GM12875 (cell line): Measurements from ENCODE around the gene STX17.
A peak's percentile ranks its signal among the peaks of the same experiment; 100 is the strongest.
"Not testable (repeated sequence)": the region's sequence is repeated elsewhere in the genome, so short reads cannot be mapped to it uniquely, and the experiment has no call there.

Experiments used
- H3K4me3 ChIP-seq: one replicate; pipeline ENCODE4 v1.5.1; 2011; ENCODE audit warnings: low read depth, low read length, control low read depth
- CTCF ChIP-seq: IDR thresholded peaks from 2 replicates; pipeline ENCODE4 v1.5.1; 2011; ENCODE audit warnings: low read depth, mild to moderate bottlenecking, control low read depth, inconsistent platforms, low read length, moderate library complexity, borderline replicate concordance; ENCODE audit not compliant: insufficient read depth

STX17 gene

DNA sequence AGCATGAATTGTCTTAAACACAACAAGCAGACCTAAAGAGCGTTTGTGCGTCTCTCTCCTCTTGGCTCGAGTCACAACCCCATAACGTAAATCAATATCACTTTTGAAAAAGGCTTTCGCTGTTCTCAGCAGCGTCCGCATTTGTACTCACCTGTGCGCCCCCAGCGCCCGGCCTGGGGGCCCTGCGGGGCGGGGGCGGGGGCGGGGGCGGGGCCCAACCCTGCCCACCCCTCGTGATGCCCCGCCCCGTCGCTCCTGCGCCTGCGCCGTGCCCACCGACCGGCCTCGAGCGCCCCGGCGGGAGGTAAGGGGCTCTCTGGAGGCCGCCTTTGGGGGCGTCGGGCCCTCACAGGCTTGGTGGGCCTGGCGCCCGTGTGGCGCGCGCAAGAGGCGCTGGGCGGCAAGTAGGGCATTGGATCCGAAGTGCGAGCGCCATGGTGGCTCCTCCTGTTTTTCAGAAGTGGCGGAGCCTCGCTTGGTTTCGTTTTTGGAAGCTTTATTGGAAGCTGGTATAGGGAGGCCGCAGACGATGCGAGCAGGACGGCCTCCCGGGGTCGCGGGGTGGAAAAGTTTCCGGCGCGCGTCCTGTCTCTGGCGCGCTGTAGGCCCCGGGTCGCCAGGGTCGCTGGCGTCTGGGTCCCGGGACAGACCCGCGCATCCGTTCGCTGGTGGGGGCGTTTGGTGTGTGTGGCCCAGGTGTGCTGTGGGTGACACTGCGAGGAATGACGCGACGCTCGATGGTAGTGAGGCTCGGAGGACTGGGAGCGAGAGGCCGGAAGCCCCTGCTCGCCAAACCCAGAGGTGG lies at the start of gene STX17:
TSS of gene STX17 (plus strand) at position 252 of the 805 bp plus-strand sequence. CDS start 8,586 bp downstream, outside the sequence.
- no peak for TF ChIP-seq CTCF

DNA sequence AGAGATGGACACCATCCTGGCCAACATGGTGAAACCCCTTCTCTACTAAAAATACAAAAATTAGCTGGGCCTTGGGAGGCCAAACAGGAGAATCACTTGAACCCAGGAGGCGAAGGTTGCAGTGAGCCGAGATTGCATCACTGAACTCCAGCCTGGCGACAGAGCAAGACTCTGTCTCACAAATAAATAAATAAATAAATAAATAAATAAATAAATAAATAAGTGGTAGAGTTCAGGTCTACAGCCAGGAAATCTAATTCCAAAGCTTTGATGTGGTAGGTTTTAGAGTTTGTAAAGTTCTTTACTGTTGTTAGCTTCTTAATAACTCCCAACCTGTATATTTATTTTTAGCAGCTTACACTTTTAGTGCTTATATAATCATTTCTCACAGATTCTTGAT lies 48.9 kb upstream of the STX17 start:
- H3K4me3 ChIP-seq, result not testable (repeated sequence)

More for the DNA sequence above, at the start of gene STX17:
- H3K4me3 ChIP-seq, result peak within 1 kb of the TSS; percentile 99

DNA sequence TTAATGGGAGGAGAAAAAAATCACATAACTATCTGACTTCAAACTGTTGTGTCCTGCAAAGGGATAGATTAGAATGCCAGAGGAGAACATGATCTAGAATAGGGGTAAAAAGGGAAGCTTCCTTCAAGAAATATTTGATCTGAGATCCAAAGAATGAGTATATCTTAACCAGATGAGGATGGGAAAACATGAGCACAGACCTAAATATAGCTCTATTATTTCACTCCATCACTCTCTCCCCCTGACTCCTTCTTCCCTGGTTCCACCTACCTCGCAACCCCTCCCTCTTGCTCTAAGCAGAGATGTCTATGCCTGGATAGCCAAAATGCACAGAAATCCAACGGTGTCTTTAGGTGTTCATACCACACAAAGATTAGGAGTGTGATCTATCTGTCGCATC lies 48.4 kb upstream of the STX17 start:
- no peak overlapping the region for H3K4me3 ChIP-seq
- no peak for TF ChIP-seq CTCF

- no peak overlapping the region for H3K4me3 ChIP-seq
Observed at GRCh38 chr9:99859243-99859980, 47.0 kb upstream of the STX17 start.

DNA sequence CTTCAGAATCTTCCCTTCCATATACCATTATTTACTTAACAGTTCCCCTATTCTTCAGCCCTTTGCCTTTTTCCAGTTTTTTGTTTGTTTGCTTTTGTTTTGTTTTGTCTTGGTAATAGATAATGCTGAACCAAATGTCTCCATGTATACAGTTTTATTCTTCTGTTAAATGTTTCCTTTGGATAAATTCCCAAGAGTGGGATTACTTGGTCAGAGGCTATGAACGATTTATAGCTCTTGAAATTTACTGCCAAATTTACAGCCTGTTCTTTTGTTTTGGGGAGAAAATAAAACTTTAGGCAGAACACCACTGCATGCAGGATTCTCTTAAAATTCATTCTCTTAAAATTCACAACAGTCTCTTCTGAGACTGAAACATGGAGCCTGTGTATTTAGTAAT lies 46.2 kb upstream of the STX17 start:
- no peak overlapping the region for H3K4me3 ChIP-seq
- TF ChIP-seq CTCF, result no peak

More at GRCh38 chr9:99859243-99859980, 47.0 kb upstream of the STX17 start:
- no peak for TF ChIP-seq CTCF

DNA sequence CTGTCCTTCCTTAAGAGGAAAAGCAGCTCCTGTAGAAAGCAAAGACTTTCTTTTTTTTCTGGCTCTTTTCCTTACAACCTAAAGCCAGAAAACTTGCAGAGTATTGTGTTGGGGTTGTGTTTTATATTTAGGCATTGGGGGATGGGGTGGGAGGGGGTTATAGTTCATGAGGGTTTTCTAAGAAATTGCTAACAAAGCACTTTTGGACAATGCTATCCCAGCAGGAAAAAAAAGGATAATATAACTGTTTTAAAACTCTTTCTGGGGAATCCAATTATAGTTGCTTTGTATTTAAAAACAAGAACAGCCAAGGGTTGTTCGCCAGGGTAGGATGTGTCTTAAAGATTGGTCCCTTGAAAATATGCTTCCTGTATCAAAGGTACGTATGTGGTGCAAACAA lies 42.5 kb upstream of the STX17 start:
- no peak overlapping the region for H3K4me3 ChIP-seq
- TF ChIP-seq CTCF, result no peak

- no peak for TF ChIP-seq CTCF
- no peak overlapping the region for H3K4me3 ChIP-seq
Observed at GRCh38 chr9:99866398-99866797, 40.1 kb upstream of the STX17 start.
